Mucosa of stomach (tissue), 1 donor: ENCODE results near the gene HECW1.

Source experiments
- H3K27me3 ChIP-seq: one replicate; pipeline ENCODE4 v1.7.0; 2013; ENCODE audit warnings: mild to moderate bottlenecking, low read length; ENCODE audit not compliant: control insufficient read depth, insufficient read depth
- H3K36me3 ChIP-seq: one replicate; pipeline ENCODE4 v1.7.0; 2013; ENCODE audit warnings: low read length; ENCODE audit not compliant: control insufficient read depth, insufficient read depth
- H3K4me1 ChIP-seq: one replicate; pipeline ENCODE4 v1.7.0; 2013; ENCODE audit warnings: mild to moderate bottlenecking, low read length; ENCODE audit not compliant: control insufficient read depth, insufficient read depth
- H3K4me3 ChIP-seq: one replicate; pipeline ENCODE4 v1.7.0; 2013; ENCODE audit warnings: low read length
- H3K9ac ChIP-seq: one replicate; pipeline ENCODE4 v1.7.0; 2013; ENCODE audit warnings: mild to moderate bottlenecking, low read length, moderate library complexity
- H3K9me3 ChIP-seq: one replicate; pipeline ENCODE4 v1.7.0; 2013; ENCODE audit warnings: mild to moderate bottlenecking, low read length, moderate library complexity; ENCODE audit not compliant: control insufficient read depth
- donor health status: Pancreatic carcinoma.

The HECW1 gene

DNA sequence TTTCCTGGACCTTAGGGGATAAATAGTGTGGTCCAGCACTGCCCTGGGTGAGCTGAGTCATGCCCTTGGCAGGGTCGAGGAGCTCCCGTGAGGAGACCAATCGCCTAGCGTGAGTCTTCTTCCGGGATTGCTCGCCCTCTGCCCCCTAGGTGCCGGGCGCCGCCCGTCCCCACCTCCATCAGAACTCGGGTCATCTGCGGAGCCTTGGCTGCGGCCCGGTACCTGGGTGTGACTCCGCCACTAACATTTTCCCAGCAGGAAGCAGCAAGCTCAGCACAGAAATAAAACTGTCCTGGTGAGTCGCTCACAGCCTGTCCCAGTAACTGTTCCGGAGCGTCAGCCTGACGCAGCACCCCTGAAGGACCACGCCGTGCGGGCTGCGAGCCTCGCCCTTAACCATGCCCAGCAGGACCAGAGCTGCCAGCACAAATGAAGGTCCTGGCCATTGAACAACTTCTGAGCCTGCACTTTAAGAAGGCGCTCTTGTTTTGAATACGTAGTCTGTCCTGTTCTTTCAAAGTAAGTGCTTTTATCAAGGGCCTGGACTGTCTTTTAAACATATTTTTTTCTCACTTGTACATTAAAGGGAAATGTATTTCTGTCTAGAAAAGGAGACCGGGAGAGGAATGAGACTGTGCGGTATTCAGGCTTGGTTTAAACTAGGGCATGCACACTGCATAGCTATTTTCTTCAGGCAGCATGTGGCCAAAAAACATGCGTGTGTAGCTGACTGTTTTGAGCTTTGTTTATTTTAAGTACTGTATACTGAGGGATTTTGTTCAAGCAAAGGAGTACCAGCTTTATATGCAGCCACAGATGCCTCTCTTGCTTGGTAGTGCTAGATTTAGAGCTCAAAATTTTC, 136.7 kb downstream of the HECW1 start:
- Histone ChIP-seq H3K4me3 (no peak overlapping the region), H3K27me3 (no peaks in the 10 kb centered on the region), H3K4me1 (peaks cover 7% of the 10 kb centered on the region), H3K9ac (peak overlapping the region; percentile 33), H3K9me3 (no peaks in the 10 kb centered on the region), H3K36me3 (no peaks in the 10 kb centered on the region)

DNA sequence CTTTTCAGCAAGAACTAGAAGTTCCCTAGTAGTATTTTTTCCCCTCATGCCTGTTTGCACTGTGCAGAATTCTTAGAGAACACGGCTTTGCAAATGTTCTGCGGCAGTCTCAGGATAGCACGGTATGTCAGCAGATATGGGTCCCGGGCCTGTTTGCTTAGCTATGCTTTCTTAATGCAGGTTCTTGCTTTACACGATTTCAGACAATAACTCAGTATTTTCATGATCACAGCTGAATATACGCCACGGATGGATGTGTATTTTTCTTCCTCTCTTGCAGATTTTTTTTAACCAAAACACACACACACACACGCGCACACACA, 137.3 kb downstream of the HECW1 start:
- H3K27me3 ChIP-seq = no peaks in the 10 kb centered on the region
- H3K4me3 ChIP-seq = no peak overlapping the region
- H3K9me3 ChIP-seq = no peaks in the 10 kb centered on the region
- H3K36me3 ChIP-seq = no peaks in the 10 kb centered on the region
- H3K9ac ChIP-seq = no peak overlapping the region
- H3K4me1 ChIP-seq = peaks cover 7% of the 10 kb centered on the region

DNA sequence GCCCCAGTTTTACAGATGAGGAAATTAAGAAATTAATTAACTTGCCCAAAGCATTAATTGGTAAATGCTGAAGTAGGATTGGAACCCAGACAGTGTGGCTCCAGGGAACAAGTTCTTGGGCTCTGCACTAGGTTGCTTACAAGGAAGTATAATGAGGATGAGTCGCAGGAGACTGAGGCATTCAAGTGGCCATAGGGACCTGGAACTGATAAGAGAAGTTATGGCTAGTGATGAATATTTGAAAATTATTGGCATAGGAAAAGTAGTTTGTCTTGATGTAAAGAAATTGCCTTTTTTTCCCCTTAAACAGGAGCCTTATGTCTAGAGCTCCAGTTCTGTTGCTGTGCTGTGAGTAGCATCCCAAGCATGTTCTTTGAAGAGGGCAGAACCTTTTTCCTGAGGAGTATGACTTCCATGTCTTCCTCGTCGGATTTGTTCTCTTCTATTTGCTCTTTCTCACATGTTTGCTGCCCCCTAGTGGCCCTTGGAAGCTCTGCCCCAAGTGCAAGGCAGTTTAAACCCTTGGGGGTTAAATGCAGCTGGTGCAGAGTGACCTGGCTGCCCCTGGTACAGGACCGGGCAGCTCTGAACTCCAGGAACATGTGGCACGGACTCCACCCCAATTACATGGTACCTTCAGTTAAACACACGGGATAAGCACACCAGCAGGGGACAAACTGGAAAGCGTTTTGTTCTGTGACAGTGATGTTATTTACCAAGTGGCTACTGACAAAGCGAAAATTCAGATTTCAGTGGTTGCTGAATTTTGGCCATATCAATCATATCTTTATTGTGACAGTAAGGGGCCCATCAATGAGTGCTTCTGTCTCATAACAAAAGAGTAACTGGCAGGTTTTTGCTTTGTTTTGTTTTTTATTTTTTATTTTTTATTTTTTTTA, 148.8 kb downstream of the HECW1 start:
- Histone ChIP-seq H3K9me3 (no peaks in the 10 kb centered on the region), H3K4me1 (peaks cover 4% of the 10 kb centered on the region), H3K9ac (no peak overlapping the region), H3K4me3 (no peak overlapping the region), H3K27me3 (no peaks in the 10 kb centered on the region), H3K36me3 (no peaks in the 10 kb centered on the region)

DNA sequence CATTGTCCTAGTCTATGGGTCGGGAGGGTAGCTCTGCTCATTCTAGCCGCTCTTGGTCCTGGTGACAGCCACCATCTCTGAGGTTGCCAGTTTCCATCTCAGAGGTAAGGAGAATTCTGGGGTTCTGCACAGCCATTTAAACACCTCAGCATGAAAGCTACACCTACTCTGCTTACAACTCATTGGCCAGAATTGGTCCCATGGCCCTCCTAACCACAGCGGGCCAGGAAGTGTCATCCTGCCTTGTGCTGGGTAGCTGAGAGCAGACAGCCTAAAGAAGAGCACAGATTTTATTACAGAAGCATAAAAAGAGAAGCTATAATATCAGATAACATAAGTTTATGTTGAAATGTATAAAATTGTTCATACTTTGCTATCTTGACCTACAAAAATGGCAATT, 152.7 kb downstream of the HECW1 start:
- Histone ChIP-seq H3K9ac (no peak overlapping the region), H3K27me3 (no peaks in the 10 kb centered on the region), H3K36me3 (no peaks in the 10 kb centered on the region), H3K4me1 (peaks cover 4% of the 10 kb centered on the region), H3K9me3 (no peaks in the 10 kb centered on the region), H3K4me3 (no peak overlapping the region)

DNA sequence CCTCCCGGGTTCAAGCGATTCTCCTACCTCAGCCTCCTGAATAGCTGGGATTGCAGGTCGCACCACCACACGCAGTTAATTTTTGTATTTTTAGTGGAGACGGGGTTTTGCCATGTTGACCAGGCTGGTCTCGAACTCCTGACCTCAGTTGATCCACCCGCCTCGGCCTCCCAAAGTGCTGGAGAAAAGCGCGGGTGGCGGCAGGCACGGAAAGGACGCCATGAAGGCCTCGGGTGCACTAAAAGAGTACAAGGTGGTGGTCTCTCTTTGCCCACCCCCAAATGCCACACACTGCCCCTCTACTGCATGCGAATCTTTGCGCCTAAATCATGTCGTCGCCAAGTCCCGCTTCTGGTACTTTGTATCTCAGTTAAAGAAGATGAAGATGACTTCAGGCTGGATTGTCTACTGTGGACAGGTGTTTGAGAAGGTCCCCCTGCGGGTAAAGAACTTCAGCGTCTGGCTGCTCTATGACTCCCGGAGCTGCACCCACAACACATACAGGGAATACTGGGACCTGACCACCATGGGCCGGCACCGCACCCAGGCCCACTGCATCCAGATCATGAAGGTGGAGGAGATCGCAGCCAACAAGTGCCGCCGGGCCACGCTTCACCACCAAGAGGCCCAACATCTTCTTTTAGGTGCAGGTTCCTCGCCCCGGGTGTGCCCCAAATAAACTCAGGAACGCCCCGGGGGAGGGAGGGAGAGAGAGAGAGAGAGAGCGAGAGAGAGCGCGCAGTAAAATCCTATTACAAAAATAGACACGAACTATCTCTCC, 161.7 kb downstream of the HECW1 start:
- Histone ChIP-seq H3K4me3 (no peak overlapping the region), H3K4me1 (no peaks in the 10 kb centered on the region)

DNA sequence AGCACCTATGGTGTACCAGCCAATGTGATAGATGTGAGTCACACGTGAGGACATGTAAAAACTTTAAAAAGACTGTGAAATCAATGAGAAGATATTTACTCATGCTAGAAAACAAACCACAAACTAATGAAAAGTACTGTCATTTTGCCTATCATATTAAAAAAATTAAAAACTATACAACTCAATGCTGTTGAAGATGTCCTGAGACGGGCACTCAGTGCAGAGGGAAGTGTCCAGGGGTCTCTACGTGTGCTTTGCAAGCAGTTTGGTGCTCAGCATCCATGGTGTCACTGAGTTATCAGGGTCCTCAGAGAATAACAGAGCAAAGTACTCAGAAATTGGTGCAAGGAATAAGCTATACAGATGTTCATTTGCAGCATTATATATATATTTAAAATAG, 162.3 kb downstream of the HECW1 start:
- Histone ChIP-seq H3K4me1 (no peaks in the 10 kb centered on the region), H3K4me3 (no peak overlapping the region), H3K9ac (no peak overlapping the region), H3K36me3 (no peaks in the 10 kb centered on the region), H3K27me3 (no peaks in the 10 kb centered on the region), H3K9me3 (no peaks in the 10 kb centered on the region)

More for the DNA sequence above, 161.7 kb downstream of the HECW1 start:
- H3K9me3 ChIP-seq = no peaks in the 10 kb centered on the region
- H3K27me3 ChIP-seq = no peaks in the 10 kb centered on the region
- H3K9ac ChIP-seq = no peak overlapping the region
- no peaks in the 10 kb centered on the region for H3K36me3 ChIP-seq

DNA sequence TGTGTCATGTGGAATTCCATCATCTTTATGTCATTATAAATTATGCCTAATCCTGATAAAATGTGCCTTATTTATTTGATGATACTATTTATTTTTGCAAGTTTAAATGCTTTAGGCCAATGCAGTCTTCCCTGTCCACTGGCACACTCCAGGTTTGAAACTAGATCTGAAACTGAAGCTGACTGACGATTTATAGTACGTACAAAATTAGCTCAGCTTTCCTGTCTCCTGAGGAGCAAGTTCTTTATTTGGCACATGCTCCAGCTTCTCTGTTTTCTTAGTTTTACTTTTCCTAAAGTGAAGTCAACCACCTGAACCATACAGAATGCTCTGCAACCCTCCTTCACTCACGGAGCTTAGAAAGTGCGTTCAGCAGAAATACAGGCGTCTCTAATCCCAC, 164.1 kb downstream of the HECW1 start:
- no peak overlapping the region for H3K9ac ChIP-seq
- no peaks in the 10 kb centered on the region for H3K36me3 ChIP-seq
- no peaks in the 10 kb centered on the region for H3K4me1 ChIP-seq
- H3K4me3 ChIP-seq = no peak overlapping the region
- H3K9me3 ChIP-seq = no peaks in the 10 kb centered on the region
- H3K27me3 ChIP-seq = no peaks in the 10 kb centered on the region

DNA sequence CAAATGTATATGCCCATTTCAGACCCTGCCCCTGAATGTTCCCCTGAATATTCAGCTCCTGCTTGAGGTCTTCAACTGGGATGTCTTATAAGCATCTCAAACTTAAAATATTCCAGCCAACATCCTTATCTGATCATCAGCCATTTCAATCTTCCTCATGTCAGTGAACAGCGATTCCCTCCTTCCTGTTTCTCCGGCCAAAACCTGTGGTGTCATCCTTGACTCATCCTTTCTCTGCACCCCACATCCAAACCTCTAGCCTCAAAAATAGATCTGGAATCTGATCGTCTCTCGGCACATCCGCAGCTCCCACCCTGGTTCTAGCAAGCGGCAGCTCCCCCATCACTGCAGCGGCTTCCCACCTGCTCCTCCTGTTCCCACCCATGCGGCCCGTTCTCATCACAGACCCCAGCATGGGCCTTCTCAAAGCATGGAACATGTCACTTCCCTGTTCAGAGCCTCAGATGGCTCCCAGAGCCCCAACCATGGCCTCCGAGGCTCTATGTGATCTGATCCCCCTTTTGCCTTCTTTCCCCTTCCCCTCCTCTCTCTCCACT, 165.7 kb downstream of the HECW1 start:
- Histone ChIP-seq H3K27me3 (no peaks in the 10 kb centered on the region), H3K36me3 (no peaks in the 10 kb centered on the region), H3K9ac (no peak overlapping the region), H3K4me1 (no peaks in the 10 kb centered on the region), H3K4me3 (no peak overlapping the region), H3K9me3 (no peaks in the 10 kb centered on the region)

DNA sequence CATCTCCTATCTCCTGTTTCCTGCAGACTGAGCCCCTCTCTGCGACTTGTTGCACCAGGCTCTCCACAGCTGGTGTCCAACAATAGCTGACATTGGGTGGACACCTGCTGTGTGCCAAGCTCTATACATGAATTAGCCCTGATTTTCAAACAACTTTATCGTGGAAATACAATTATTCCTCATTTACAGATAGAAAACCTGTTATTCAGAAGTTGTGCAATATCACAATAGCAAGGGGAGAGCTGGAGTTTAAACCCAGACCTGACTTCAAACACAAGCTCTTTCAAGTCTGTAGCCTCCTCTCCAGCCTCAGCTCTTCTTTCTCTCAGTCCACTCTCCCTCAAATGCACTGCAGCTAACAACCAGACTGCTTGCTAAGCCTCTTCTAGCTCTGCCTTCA, 168.8 kb downstream of the HECW1 start:
- no peak overlapping the region for H3K9ac ChIP-seq
- no peaks in the 10 kb centered on the region for H3K27me3 ChIP-seq
- no peaks in the 10 kb centered on the region for H3K36me3 ChIP-seq
- H3K4me1 ChIP-seq = no peaks in the 10 kb centered on the region
- H3K4me3 ChIP-seq = no peak overlapping the region
- no peaks in the 10 kb centered on the region for H3K9me3 ChIP-seq

DNA sequence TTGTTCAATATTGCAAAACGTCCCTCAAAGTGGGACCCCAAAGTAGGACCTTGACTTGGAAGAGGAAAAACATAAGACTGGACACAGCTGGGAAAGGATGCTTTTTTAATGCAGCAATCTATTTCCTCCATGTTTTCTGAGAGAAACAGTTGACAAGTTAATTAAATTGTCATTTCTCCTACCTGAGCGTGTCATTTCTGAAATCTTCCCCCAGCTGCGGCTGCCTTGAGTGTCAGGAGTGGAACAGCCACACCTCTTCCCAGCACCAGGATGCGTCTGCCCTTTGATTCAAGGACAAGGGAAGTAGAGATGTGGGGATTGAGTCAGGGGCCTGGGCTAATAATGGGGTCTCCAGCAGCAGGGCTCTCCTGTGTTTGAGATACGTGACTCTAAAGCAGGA, 171.3 kb downstream of the HECW1 start:
- no peaks in the 10 kb centered on the region for H3K4me1 ChIP-seq
- H3K4me3 ChIP-seq = no peak overlapping the region
- H3K27me3 ChIP-seq = no peaks in the 10 kb centered on the region
- no peak overlapping the region for H3K9ac ChIP-seq
- no peaks in the 10 kb centered on the region for H3K36me3 ChIP-seq
- H3K9me3 ChIP-seq = no peaks in the 10 kb centered on the region

DNA sequence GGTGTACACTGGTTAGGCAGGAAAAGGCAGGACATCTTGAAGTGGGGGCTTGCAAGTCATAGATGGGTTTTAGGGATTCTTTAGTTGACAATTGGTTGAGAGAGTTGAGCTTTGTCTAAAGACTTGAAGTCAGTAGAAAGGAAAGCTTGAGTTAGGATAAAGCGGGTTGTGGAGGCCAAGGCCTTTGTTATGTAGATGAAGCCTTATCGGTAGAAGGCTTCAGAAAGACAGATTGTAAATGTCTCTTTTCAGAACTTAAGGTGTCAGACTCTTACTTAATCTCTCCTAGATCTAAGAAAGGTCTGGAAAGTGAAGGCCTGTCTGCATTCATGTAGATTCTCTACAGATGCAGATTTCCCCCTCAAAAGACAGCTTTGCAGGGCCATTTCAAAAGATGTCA, 177.4 kb downstream of the HECW1 start:
- Histone ChIP-seq H3K4me1 (no peaks in the 10 kb centered on the region), H3K36me3 (no peaks in the 10 kb centered on the region), H3K9ac (no peak overlapping the region), H3K27me3 (no peaks in the 10 kb centered on the region), H3K9me3 (no peaks in the 10 kb centered on the region), H3K4me3 (no peak overlapping the region)
